ENCODE data around the gene PDZK1IP1. TPM values are rescaled to one million over a fixed set of nuclear protein-coding genes. Genes with fewer than 3 reads are reported as not detected.

Gene PDZK1IP1
- polyA plus RNA-seq, 1 donor (not counting 4 experiments of a cell fraction or from before 2014, with no cell fraction given), result 1.5 TPM

DNA sequence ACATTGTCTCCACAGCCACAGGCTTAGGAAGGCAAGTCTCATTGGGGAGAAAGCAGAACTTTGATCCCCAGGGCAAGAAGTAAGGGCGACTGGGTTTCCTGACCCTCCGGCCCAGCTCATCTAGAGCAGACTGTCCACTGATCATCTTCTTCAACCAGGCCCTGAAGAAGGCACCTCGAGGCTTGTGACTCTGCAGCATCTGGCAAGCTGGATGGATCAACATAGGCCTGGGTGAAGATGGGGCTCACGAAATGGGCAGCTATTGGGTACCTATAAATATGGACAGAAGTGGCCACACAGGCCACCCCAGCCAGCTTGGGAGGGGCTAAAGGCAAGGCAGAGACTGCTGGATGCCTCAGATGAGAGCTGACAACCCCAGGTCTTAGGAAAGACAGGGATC lies 29.2 kb upstream of the PDZK1IP1 start:
- H3K27ac ChIP-seq (ENCODE audit: control insufficient read depth, insufficient read depth, low read length), result no peak overlapping the region
- H3K9me3 ChIP-seq (ENCODE audit: control insufficient read depth, low read depth, low read length), result no peaks in the 10 kb centered on the region
- H3K4me2 ChIP-seq (ENCODE audit: control insufficient read depth, extremely low read depth, insufficient read depth, low read depth, low read length), result no peak overlapping the region
- H2AFZ ChIP-seq (ENCODE audit: control insufficient read depth, low read length), result no peak overlapping the region
- FAIRE-seq (no peak), DNase-seq (ENCODE audit: low read depth, low spot score) (no peak)
- dilution Hi-C loops (cut with MboI; ENCODE audit: extremely low pct_ligation_motif_present, low sequenced_read_pairs), result no loop called here
- no peaks in the 10 kb centered on the region for H3K79me2 ChIP-seq (ENCODE audit: control insufficient read depth, insufficient read depth, low read length)
- H3K9me1 ChIP-seq (ENCODE audit: control insufficient read depth, extremely low read depth, insufficient read depth, low read length), result no peaks in the 10 kb centered on the region
- peaks cover 16% of the 10 kb centered on the region for H3K27me3 ChIP-seq (ENCODE audit: control insufficient read depth, extremely low read depth, insufficient read depth, low read length)
- no peaks in the 10 kb centered on the region for H3K4me1 ChIP-seq (ENCODE audit: control insufficient read depth, extremely low read depth, insufficient read depth, low read length)
- no peaks in the 10 kb centered on the region for H4K20me1 ChIP-seq (ENCODE audit: control insufficient read depth, extremely low read depth, insufficient read depth, low read length)
- H3K9ac ChIP-seq (ENCODE audit: control insufficient read depth, extremely low read depth, insufficient read depth, low read length), result no peak overlapping the region
- H3K4me3 ChIP-seq (ENCODE audit: control insufficient read depth in 2 of 3, extremely low read depth in 1 of 3, insufficient read depth in 2 of 3, low read depth in 1 of 3, low read length in 3 of 3), result no peak overlapping the region
- TF ChIP-seq, protein P1, sequence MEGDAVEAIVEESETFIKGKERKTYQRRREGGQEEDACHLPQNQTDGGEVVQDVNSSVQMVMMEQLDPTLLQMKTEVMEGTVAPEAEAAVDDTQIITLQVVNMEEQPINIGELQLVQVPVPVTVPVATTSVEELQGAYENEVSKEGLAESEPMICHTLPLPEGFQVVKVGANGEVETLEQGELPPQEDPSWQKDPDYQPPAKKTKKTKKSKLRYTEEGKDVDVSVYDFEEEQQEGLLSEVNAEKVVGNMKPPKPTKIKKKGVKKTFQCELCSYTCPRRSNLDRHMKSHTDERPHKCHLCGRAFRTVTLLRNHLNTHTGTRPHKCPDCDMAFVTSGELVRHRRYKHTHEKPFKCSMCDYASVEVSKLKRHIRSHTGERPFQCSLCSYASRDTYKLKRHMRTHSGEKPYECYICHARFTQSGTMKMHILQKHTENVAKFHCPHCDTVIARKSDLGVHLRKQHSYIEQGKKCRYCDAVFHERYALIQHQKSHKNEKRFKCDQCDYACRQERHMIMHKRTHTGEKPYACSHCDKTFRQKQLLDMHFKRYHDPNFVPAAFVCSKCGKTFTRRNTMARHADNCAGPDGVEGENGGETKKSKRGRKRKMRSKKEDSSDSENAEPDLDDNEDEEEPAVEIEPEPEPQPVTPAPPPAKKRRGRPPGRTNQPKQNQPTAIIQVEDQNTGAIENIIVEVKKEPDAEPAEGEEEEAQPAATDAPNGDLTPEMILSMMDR (optimal IDR thresholded peaks at IDR 0.05 in 1 of 3, IDR thresholded peaks at IDR 0.05 in 1 of 3, conservative IDR thresholded peaks at IDR 0.05 in 1 of 3; ENCODE audit: extremely low read depth in 1 of 3, insufficient read depth in 2 of 3, low read length in 3 of 3), result no peak
- no peak for TF ChIP-seq EZH2 (IDR thresholded peaks at IDR 0.05; ENCODE audit: low read length)
- H3K36me3 ChIP-seq (ENCODE audit: control insufficient read depth in 2 of 2, extremely low read depth in 1 of 2, insufficient read depth in 2 of 2, low read length in 2 of 2), result no peaks in the 10 kb centered on the region

DNA sequence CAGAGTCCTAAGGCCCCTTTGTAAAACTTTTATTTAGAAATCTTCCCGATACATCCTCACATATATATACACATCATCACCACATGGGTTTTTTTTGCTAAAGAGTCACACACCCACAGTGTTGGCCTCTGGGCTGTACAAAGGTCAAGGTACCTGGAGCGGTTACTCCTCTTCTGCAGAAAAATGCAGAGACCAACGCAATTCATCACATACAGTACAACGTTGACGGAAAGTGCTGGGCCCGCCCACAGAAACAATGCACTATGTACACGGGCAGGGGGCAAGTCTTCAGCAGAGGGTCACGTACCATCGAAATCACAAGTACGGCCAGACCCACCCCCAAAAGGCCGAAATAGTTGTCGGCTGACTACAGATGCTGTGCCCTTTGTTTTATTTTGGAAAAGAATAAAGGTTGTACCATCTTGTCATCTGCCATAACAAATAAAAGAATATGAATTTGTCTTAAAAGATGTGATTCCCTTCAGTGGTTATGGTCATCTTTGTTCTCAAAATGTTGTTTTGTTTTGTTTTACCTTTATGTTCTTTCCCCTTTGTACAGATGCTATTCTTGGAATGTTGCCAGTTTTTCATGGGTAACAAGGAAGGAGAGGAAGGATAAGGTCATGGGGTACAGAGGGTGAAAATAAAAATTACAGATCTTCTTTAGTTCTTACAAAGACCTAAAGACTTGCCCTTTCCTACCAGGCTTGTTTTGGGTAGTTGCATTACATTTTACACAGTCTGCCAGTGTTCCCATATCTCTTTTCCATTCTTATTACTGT lies 26.6 kb upstream of the PDZK1IP1 start:
- no peak overlapping the region for H3K9ac ChIP-seq (ENCODE audit: control insufficient read depth, extremely low read depth, insufficient read depth, low read length)
- no peak overlapping the region for H3K27ac ChIP-seq (ENCODE audit: control insufficient read depth, insufficient read depth, low read length)
- no peaks in the 10 kb centered on the region for H3K9me3 ChIP-seq (ENCODE audit: control insufficient read depth, low read depth, low read length)
- H3K4me3 ChIP-seq (ENCODE audit: control insufficient read depth in 2 of 3, extremely low read depth in 1 of 3, insufficient read depth in 2 of 3, low read depth in 1 of 3, low read length in 3 of 3), result no peak overlapping the region
- no peak overlapping the region for H3K4me2 ChIP-seq (ENCODE audit: control insufficient read depth, extremely low read depth, insufficient read depth, low read depth, low read length)
- H3K79me2 ChIP-seq (ENCODE audit: control insufficient read depth, insufficient read depth, low read length), result no peaks in the 10 kb centered on the region
- H3K27me3 ChIP-seq (ENCODE audit: control insufficient read depth, extremely low read depth, insufficient read depth, low read length), result no peaks in the 10 kb centered on the region
- TF ChIP-seq, protein P1 (optimal IDR thresholded peaks at IDR 0.05 in 1 of 3, IDR thresholded peaks at IDR 0.05 in 1 of 3, conservative IDR thresholded peaks at IDR 0.05 in 1 of 3; ENCODE audit: extremely low read depth in 1 of 3, insufficient read depth in 2 of 3, low read length in 3 of 3), result no peak
- no peak for TF ChIP-seq EZH2 (IDR thresholded peaks at IDR 0.05; ENCODE audit: low read length)
- no peak overlapping the region for H2AFZ ChIP-seq (ENCODE audit: control insufficient read depth, low read length)
- H3K9me1 ChIP-seq (ENCODE audit: control insufficient read depth, extremely low read depth, insufficient read depth, low read length), result no peaks in the 10 kb centered on the region
- dilution Hi-C loops (cut with MboI; ENCODE audit: extremely low pct_ligation_motif_present, low sequenced_read_pairs), result no loop called here
- H3K4me1 ChIP-seq (ENCODE audit: control insufficient read depth, extremely low read depth, insufficient read depth, low read length), result no peaks in the 10 kb centered on the region
- no peaks in the 10 kb centered on the region for H3K36me3 ChIP-seq (ENCODE audit: control insufficient read depth in 2 of 2, extremely low read depth in 1 of 2, insufficient read depth in 2 of 2, low read length in 2 of 2)
- FAIRE-seq (no peak), DNase-seq (ENCODE audit: low read depth, low spot score) (no peak)
- H4K20me1 ChIP-seq (ENCODE audit: control insufficient read depth, extremely low read depth, insufficient read depth, low read length), result no peaks in the 10 kb centered on the region
